Activated naive CD8-positive, alpha-beta T cell treated with anti-CD3 and anti-CD28 coated beads, Interleukin-2, amount 50 U/mL, for 24 hours (primary cell): ENCODE results near the gene AIP.
"Not testable (repeated sequence)": the region's sequence is repeated elsewhere in the genome, so short reads cannot be mapped to it uniquely, and the experiment has no call there.

Experiments
- ATAC-seq: fragments of 150-1000 bp; cut with Tn5 transposase; one replicate; pipeline ENCODE4 v1.10.0; 2021
- DNase-seq: peaks from one replicate; pipeline ENCODE4 v3.0.0; 2021
- H3K27ac Mint-ChIP-seq: one replicate; pipeline ENCODE4 v1.8.0; 2021; ENCODE audit warnings: mild to moderate bottlenecking, mixed read lengths
- H3K27me3 Mint-ChIP-seq: one replicate; pipeline ENCODE4 v1.8.0; 2021; ENCODE audit warnings: mixed read lengths
- H3K36me3 Mint-ChIP-seq: one replicate; pipeline ENCODE4 v1.8.0; 2021; ENCODE audit warnings: low read depth, mixed read lengths
- H3K4me1 Mint-ChIP-seq: one replicate; pipeline ENCODE4 v1.8.0; 2021; ENCODE audit warnings: mixed read lengths
- H3K4me3 Mint-ChIP-seq: one replicate; pipeline ENCODE4 v1.8.0; 2021; ENCODE audit warnings: mild to moderate bottlenecking, moderate library complexity, mixed read lengths
- H3K9me3 Mint-ChIP-seq: one replicate; pipeline ENCODE4 v1.8.0; 2021; ENCODE audit warnings: mixed read lengths

Gene AIP

DNA sequence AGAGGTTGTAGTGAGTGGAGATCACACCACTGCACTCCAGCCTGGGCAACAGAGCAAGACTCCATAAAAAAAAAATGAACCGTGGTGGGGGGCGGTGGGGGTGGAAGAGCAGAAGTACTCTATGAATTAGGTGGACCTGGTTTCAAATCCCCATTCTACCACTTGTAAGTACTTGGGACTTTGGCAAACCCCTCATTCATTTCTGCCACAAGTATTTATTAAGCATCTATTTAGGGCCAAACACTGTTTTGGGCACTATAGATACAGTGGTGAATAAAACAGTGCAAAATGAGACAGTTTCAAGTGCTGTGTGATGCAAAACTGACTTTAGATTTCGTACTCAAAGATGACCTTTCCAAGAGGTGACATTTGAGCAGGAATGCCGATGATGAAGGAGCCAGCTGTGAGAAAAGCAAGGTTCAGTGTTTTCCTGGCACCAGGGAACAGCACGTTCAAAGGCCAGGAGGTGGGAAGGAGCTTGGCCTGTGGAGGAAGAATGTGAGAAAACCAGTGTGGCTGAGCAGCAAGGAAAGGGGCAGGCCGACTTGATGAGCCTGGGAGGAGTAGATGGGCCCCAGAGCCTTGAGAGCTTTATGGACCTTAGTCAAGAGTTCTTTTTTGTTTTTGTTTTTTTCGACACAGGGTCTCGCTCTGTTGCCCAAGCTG lies 12.4 kb upstream of the AIP start:
- H3K36me3 Mint-ChIP-seq, result no peaks in the 10 kb centered on the region
- no peak for DNase-seq
- H3K4me3 Mint-ChIP-seq, result peak overlapping the region; percentile 45
- H3K9me3 Mint-ChIP-seq, result no peaks in the 10 kb centered on the region
- peak overlapping the region; percentile 46 for H3K27ac Mint-ChIP-seq
- H3K27me3 Mint-ChIP-seq, result no peaks in the 10 kb centered on the region
- peaks cover 25% of the 10 kb centered on the region for H3K4me1 Mint-ChIP-seq
- no peak for ATAC-seq

DNA sequence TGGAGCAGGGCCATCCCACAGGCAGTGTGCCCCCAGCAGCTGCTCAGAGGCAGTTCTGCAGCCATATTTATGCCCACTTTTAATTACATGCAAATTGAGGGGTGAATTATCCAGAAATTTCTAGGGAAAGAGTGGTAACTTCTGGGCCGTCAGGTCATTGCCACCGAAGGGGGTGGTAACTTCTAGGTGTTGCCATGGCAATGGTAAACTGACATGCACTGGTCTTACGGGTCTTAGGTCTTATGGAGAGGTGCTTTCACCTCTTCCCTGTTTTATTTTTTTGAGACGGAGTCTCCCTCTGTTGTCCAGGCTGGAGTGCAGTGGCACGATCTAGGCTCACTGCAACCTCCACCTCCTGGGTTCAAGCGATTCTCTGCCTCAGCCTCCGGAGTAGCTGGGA lies 9.9 kb upstream of the AIP start:
- Mint-ChIP-seq H3K27me3 (no peaks in the 10 kb centered on the region), H3K9me3 (no peaks in the 10 kb centered on the region), H3K4me1 (peaks cover 14% of the 10 kb centered on the region), H3K4me3 (no peak overlapping the region), H3K27ac (no peak overlapping the region), H3K36me3 (no peaks in the 10 kb centered on the region)
- DNase-seq (no peak), ATAC-seq (no peak)

- not testable (repeated sequence) for DNase-seq, H3K4me1 Mint-ChIP-seq, H3K27ac Mint-ChIP-seq, ATAC-seq, H3K4me3 Mint-ChIP-seq, H3K36me3 Mint-ChIP-seq, H3K27me3 Mint-ChIP-seq, H3K9me3 Mint-ChIP-seq
Measured at GRCh38 chr11:67476692-67477091, 6.1 kb upstream of the AIP start.

DNA sequence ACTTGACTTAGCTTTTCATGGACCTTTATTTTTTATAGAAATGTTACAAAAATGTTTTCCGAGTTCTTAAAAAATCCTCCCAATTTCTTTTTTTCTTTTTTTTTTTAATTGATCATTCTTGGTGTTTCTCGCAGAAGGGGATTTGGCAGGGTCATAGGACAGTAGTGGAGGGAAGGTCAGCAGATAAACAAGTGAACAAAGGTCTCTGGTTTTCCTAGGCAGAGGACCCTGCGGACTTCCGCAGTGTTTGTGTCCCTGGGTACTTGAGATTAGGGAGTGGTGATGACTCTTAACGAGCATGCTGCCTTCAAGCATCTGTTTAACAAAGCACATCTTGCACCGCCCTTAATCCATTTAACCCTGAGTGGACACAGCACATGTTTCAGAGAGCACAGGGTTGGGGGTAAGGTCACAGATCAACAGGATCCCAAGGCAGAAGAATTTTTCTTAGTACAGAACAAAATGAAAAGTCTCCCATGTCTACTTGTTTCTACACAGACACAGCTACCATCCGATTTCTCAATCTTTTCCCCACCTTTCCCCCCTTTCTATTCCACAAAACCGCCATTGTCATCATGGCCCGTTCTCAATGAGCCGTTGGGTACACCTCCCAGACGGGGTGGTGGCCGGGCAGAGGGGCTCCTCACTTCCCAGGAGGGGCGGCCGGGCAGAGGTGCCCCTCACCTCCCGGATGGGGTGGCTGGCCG lies 5.3 kb upstream of the AIP start:
- not testable (repeated sequence) for H3K27ac Mint-ChIP-seq, ATAC-seq, DNase-seq, H3K9me3 Mint-ChIP-seq, H3K36me3 Mint-ChIP-seq, H3K27me3 Mint-ChIP-seq, H3K4me3 Mint-ChIP-seq, H3K4me1 Mint-ChIP-seq

- peaks cover 17% of the 10 kb centered on the region for H3K36me3 Mint-ChIP-seq
- H3K4me1 Mint-ChIP-seq, result peaks cover 51% of the 10 kb centered on the region
- no peak for ATAC-seq
- peak overlapping the region; percentile 99 for H3K27ac Mint-ChIP-seq
- DNase-seq, result no peak
- H3K27me3 Mint-ChIP-seq, result no peaks in the 10 kb centered on the region
- peak overlapping the region; percentile 93 for H3K4me3 Mint-ChIP-seq
- no peaks in the 10 kb centered on the region for H3K9me3 Mint-ChIP-seq
Measured at GRCh38 chr11:67482275-67482826, 475 bp upstream of the AIP start.

DNA sequence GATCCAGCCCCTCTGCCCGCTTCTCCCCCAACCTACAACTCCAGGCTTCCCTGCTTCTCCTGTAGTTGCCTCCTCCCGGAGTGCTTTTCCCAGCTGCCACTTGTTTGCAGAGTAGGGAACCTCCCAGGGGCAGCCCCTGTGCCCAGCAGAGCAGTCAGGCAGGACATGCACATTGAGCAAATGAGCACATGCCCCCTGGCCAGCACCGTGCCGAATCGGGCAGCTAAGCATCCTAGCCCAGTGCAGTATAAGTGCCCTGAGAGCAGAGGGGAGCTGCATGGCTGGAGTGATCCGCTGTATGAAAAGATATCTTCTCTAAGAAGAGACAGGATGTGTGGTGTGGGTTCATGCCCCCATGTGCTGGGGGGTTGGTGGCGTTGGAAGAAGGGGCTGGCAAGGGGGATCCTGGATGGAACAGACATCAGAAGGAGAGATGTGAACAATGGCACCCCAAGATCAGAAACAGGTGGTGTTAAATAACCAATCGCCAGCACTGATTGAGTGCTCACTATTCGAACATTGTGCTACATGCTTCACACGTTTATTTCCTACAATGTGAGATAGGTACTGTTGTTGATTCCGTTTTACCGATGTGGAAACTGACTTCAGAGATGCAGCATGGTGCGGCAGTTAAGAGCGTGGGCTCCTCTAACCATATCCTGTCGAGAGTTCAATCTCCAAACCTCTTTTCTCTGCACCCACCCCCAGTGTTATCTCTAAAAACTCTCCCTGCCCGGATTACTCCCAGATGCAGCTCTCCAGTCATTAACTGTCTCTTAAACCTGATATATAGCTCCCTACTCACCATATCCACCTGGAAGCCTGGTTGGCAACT lies 1.2 kb downstream of the AIP start:
- ATAC-seq (peak; percentile 14), DNase-seq (peak; percentile 52)
- H3K4me3 Mint-ChIP-seq, result peak overlapping the region; percentile 93
- H3K9me3 Mint-ChIP-seq, result no peaks in the 10 kb centered on the region
- H3K36me3 Mint-ChIP-seq, result peaks cover 27% of the 10 kb centered on the region
- H3K27ac Mint-ChIP-seq, result peak overlapping the region; percentile 99
- H3K27me3 Mint-ChIP-seq, result no peaks in the 10 kb centered on the region
- peaks cover 67% of the 10 kb centered on the region for H3K4me1 Mint-ChIP-seq

- H3K27ac Mint-ChIP-seq, result peak overlapping the region; percentile 99
- H3K9me3 Mint-ChIP-seq, result no peaks in the 10 kb centered on the region
- H3K4me1 Mint-ChIP-seq, result peaks cover 72% of the 10 kb centered on the region
- DNase-seq (peak; percentile 79), ATAC-seq (peak; percentile 23)
- peak overlapping the region; percentile 93 for H3K4me3 Mint-ChIP-seq
- H3K27me3 Mint-ChIP-seq, result no peaks in the 10 kb centered on the region
- peaks cover 31% of the 10 kb centered on the region for H3K36me3 Mint-ChIP-seq
Measured at GRCh38 chr11:67484847-67485311, 2.1 kb downstream of the AIP start.

DNA sequence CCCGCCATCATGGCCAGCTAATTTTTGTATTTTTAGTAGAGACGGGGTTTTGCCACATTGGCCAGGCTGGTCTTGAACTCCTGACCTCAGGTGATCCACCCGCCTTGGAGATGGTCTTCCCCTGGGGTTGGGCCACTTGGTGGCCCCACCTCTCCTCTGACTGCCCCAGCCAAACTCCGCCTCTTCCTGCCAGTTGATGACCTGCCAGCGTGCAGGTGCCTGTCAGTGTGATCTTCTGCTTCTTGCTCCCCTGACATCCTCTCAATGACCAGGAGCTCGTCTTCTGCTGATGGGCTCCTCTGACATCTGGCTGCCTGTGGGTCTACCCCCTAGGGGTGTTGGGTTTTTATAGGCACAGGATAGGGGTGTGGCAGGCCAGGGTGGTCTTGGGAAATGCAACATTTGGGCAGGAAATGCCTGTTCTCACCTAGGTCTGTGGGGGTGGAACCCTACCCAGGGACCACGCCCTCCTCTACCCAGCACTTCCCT lies 3.1 kb downstream of the AIP start:
- ATAC-seq, H3K9me3 Mint-ChIP-seq, H3K27me3 Mint-ChIP-seq: not testable (repeated sequence)
- Mint-ChIP-seq H3K27ac (peak overlapping the region; percentile 99), H3K4me1 (peaks cover 73% of the 10 kb centered on the region), H3K4me3 (peak overlapping the region; percentile 93), H3K36me3 (peaks cover 31% of the 10 kb centered on the region)
- DNase-seq, result peak; percentile 74

DNA sequence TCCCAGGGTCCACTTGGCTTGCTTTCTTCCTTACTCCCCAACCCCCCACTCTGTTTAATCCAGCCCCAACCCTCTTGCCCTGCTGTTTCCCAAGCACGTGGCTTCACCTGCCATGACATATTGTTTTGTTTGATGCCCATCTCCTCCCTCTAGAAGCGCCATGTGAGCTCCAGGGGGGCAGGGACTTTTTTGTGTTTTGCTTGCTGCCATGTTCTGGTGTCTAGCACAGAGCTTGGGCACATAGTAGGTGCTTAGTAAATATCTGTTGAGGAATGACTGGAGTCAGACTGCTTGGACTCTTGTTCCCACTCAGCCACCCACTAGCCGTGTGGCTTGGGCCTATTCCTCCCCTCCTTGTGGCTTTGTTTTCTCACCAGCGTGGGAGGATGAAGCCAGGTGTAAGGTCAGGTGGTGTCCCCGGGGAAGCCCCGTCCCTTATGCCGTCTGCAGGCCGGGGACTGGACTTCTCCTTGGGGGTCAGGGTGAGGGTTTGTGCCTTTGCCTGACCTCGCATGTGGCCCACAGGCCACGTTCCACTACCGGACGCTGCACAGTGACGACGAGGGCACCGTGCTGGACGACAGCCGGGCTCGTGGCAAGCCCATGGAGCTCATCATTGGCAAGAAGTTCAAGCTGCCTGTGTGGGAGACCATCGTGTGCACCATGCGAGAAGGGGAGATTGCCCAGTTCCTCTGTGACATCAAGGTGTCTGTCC lies 3.8 kb downstream of the AIP start:
- DNase-seq (peak; percentile 63), ATAC-seq (no peak)
- Mint-ChIP-seq H3K4me1 (peaks cover 74% of the 10 kb centered on the region), H3K9me3 (no peaks in the 10 kb centered on the region), H3K4me3 (peak overlapping the region; percentile 93), H3K36me3 (peaks cover 31% of the 10 kb centered on the region), H3K27ac (peak overlapping the region; percentile 99), H3K27me3 (no peaks in the 10 kb centered on the region)

DNA sequence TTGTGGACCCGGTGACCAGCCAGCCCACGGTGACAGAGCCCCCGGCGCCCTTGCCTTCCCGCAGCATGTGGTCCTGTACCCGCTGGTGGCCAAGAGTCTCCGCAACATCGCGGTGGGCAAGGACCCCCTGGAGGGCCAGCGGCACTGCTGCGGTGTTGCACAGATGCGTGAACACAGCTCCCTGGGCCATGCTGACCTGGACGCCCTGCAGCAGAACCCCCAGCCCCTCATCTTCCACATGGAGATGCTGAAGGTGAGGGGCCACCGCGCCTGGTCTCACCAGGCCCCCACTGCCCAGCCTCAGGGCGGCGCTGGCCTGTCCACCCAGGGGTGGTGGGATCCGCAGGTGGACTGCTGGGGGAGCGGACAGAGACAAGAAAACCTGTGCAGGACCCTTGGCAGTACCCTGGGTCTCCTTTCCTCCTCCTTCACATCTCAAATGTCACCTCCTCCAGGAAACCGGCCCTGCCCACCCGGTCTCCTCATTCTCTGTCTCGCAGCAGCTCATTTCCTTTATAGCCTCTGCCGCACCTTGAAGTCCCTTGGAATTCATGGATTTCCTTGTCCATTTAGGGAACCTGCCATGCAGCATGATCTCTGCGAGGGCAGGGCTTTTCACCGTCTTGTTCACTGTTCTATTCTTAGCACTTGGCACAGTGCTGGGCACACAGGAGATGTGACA lies 6.5 kb downstream of the AIP start:
- no peak for ATAC-seq
- Mint-ChIP-seq H3K4me1 (peaks cover 52% of the 10 kb centered on the region), H3K27ac (peak overlapping the region; percentile 99), H3K27me3 (no peaks in the 10 kb centered on the region), H3K36me3 (peaks cover 36% of the 10 kb centered on the region), H3K9me3 (no peaks in the 10 kb centered on the region), H3K4me3 (no peak overlapping the region)
- no peak for DNase-seq

- Mint-ChIP-seq H3K4me3 (no peak overlapping the region), H3K36me3 (peaks cover 29% of the 10 kb centered on the region), H3K4me1 (peaks cover 44% of the 10 kb centered on the region), H3K9me3 (no peaks in the 10 kb centered on the region), H3K27ac (peak overlapping the region; percentile 74), H3K27me3 (no peaks in the 10 kb centered on the region)
- no peak for ATAC-seq
- no peak for DNase-seq
Measured at GRCh38 chr11:67489885-67490726, 7.3 kb downstream of the AIP start.

DNA sequence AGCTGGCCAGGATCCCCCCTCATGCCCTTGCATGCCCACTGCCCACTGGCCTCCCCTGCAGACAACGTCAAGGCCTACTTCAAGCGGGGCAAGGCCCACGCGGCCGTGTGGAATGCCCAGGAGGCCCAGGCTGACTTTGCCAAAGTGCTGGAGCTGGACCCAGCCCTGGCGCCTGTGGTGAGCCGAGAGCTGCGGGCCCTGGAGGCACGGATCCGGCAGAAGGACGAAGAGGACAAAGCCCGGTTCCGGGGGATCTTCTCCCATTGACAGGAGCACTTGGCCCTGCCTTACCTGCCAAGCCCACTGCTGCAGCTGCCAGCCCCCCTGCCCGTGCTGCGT lies 7.9 kb downstream of the AIP start:
- no peak for DNase-seq
- peak overlapping the region; percentile 31 for H3K27ac Mint-ChIP-seq
- H3K4me1 Mint-ChIP-seq, result peaks cover 39% of the 10 kb centered on the region
- no peaks in the 10 kb centered on the region for H3K27me3 Mint-ChIP-seq
- no peaks in the 10 kb centered on the region for H3K9me3 Mint-ChIP-seq
- H3K4me3 Mint-ChIP-seq, result no peak overlapping the region
- peaks cover 29% of the 10 kb centered on the region for H3K36me3 Mint-ChIP-seq
- no peak for ATAC-seq
